ENCODE data around the gene FAM9C. TPM values are rescaled to one million over a fixed set of nuclear protein-coding genes. Genes with fewer than 3 reads are reported as not detected.

Gene FAM9C
- total RNA-seq, 4 donors from 2014 or later = 0.57 to 1.6 TPM; not detected in 2

- H3K27me3 ChIP-seq = no peaks in the 10 kb centered on the region
- peak overlapping the region in 2 of 4 donors; percentile 4 to 67 for H3K27ac ChIP-seq
- TF ChIP-seq POLR2A (IDR thresholded peaks at IDR 0.05) = no peak
- no peak for TF ChIP-seq CTCF (IDR thresholded peaks at IDR 0.05)
- no peaks in the 10 kb centered on the region for H3K9me3 ChIP-seq
- no peaks in the 10 kb centered on the region for H3K36me3 ChIP-seq
- no peak for DNase-seq
- H3K4me3 ChIP-seq = no peak overlapping the region
- peaks cover 0 to 7% (median 5%) of the 10 kb centered on the region in 4 donors for H3K4me1 ChIP-seq
Observed at GRCh38 chrX:13009273-13009672, 35.1 kb downstream of the FAM9C start.

- Histone ChIP-seq H3K27me3 (no peaks in the 10 kb centered on the region), H3K4me3 (no peak overlapping the region), H3K36me3 (no peaks in the 10 kb centered on the region), H3K27ac (peak overlapping the region in 2 of 4 donors; percentile 4 to 67), H3K4me1 (peaks cover 0 to 7% (median 5%) of the 10 kb centered on the region in 4 donors), H3K9me3 (no peaks in the 10 kb centered on the region)
- TF ChIP-seq POLR2A (IDR thresholded peaks at IDR 0.05) = no peak
- TF ChIP-seq CTCF (IDR thresholded peaks at IDR 0.05) = no peak
- no peak for DNase-seq
Observed at GRCh38 chrX:13008851-13009250, 35.6 kb downstream of the FAM9C start.

DNA sequence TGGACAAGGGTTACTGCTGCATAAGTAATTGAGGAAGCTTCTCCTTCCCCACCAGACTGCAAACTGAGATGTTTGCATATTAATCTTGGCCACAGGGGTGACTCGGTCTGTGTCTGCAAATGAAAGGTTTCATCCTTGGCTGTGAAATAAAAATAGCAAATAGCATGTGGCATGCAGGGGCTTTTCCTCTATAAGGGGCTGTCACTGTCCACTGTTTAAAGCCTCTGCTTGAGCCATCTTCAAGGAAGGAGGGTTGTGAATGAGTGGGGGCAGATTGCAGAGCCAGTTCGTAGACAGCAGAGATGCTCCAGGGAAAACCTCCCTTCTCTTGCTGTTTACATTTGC, 36.3 kb downstream of the FAM9C start:
- Histone ChIP-seq H3K4me1 (peaks cover 0 to 7% (median 5%) of the 10 kb centered on the region in 4 donors), H3K27me3 (no peaks in the 10 kb centered on the region), H3K4me3 (no peak overlapping the region), H3K27ac (peak overlapping the region in 2 of 4 donors; percentile 8 to 67), H3K9me3 (no peaks in the 10 kb centered on the region), H3K36me3 (no peaks in the 10 kb centered on the region)
- TF ChIP-seq CTCF (IDR thresholded peaks at IDR 0.05) (peak in 1 of 6 experiments; percentile 3), POLR2A (IDR thresholded peaks at IDR 0.05) (no peak)
- no peak for DNase-seq

DNA sequence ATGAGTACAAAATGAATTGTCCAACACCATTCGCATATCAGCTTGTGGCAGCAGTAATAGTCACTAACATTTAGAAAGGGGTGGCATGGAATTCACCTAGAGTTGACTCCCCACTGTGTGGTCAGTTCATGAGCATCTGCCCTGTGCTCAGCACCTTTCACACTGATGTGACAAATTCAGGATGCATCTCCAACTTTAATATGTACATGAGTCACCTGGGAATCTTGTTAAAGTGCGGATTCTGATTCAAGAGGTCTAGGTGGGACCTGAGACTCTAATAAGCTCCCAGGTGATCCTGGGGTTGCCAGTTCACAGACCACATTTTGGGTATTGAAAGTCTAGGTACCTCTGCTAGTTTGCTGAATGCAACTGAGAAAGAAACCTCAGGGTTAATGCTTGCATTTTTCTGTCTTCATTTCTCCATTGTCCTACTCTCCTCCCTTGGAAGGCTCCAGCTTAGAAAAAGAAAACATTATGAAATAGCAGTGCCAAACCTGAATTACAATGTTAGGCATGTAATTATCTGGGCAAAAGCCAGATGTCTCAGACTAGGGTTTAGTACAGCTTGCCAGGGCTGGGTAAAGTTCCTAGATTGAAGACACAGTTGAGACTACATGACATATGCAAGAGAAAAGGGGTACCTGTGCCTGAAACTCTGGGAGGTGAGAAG, 36.8 kb downstream of the FAM9C start:
- H3K4me3 ChIP-seq = no peak overlapping the region
- peak overlapping the region in 3 of 4 donors; percentile 6 to 67 (median 8) for H3K27ac ChIP-seq
- no peaks in the 10 kb centered on the region for H3K27me3 ChIP-seq
- TF ChIP-seq CTCF (IDR thresholded peaks at IDR 0.05) = no peak
- TF ChIP-seq POLR2A (IDR thresholded peaks at IDR 0.05) = no peak
- peaks cover 0 to 7% (median 5%) of the 10 kb centered on the region in 4 donors for H3K4me1 ChIP-seq
- no peak for DNase-seq
- no peaks in the 10 kb centered on the region for H3K36me3 ChIP-seq
- no peaks in the 10 kb centered on the region for H3K9me3 ChIP-seq

GRCh38 chrX:13005661-13006473, 38.6 kb downstream of the FAM9C start:
- peak overlapping the region in 3 of 4 donors; percentile 22 to 67 (median 40) for H3K27ac ChIP-seq
- no peaks in the 10 kb centered on the region for H3K36me3 ChIP-seq
- no peaks in the 10 kb centered on the region for H3K27me3 ChIP-seq
- TF ChIP-seq POLR2A (IDR thresholded peaks at IDR 0.05) (no peak), CTCF (IDR thresholded peaks at IDR 0.05) (no peak)
- H3K9me3 ChIP-seq = no peaks in the 10 kb centered on the region
- DNase-seq = peak in 1 of 3 donors; percentile 64
- no peak overlapping the region for H3K4me3 ChIP-seq
- peaks cover 0 to 16% (median 11%) of the 10 kb centered on the region in 4 donors for H3K4me1 ChIP-seq

Data from Peyer's patch (tissue), 4 donors.